Measurements from ENCODE around the gene FOXP1.
A peak's percentile ranks its signal among the peaks of the same experiment; 100 is the strongest.

FOXP1 gene

DNA sequence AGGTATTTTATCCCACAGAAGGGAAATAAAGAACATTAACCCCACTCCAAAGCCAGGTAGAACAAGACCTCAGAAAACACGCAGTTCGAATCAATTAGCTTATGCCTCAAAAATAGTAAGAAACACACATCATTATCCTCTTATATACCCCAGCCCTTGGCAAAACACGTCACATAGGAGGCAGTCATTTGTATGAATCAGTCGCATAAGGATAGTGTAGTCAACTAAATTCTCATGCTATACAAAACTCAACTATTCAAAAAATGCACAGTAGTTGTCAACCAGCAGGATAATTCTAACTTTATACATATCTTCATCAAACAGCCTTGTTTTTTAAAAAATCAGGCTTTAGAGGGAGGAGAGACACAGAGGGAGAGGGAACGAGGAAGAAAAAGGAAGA is 298.4 kb downstream of the FOXP1 start:
- H3K27me3 ChIP-seq (replicated peaks), result no peaks in the 10 kb centered on the region
- peak overlapping the region; percentile 37 for H3K27ac ChIP-seq
- no peak overlapping the region for H3K4me3 ChIP-seq (ENCODE audit: low read depth, low read length)
- H3K36me3 ChIP-seq (replicated peaks), result no peaks in the 10 kb centered on the region
- TF ChIP-seq, protein P1, sequence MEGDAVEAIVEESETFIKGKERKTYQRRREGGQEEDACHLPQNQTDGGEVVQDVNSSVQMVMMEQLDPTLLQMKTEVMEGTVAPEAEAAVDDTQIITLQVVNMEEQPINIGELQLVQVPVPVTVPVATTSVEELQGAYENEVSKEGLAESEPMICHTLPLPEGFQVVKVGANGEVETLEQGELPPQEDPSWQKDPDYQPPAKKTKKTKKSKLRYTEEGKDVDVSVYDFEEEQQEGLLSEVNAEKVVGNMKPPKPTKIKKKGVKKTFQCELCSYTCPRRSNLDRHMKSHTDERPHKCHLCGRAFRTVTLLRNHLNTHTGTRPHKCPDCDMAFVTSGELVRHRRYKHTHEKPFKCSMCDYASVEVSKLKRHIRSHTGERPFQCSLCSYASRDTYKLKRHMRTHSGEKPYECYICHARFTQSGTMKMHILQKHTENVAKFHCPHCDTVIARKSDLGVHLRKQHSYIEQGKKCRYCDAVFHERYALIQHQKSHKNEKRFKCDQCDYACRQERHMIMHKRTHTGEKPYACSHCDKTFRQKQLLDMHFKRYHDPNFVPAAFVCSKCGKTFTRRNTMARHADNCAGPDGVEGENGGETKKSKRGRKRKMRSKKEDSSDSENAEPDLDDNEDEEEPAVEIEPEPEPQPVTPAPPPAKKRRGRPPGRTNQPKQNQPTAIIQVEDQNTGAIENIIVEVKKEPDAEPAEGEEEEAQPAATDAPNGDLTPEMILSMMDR (IDR thresholded peaks at IDR 0.05; ENCODE audit: low read depth, low read length, missing control alignments), result no peak
- in situ Hi-C loops (cut with HindIII; ENCODE audit: low pct_ligation_motif_present, low sequenced_read_pairs), result no loop called here
- peak; percentile 61 for DNase-seq

DNA sequence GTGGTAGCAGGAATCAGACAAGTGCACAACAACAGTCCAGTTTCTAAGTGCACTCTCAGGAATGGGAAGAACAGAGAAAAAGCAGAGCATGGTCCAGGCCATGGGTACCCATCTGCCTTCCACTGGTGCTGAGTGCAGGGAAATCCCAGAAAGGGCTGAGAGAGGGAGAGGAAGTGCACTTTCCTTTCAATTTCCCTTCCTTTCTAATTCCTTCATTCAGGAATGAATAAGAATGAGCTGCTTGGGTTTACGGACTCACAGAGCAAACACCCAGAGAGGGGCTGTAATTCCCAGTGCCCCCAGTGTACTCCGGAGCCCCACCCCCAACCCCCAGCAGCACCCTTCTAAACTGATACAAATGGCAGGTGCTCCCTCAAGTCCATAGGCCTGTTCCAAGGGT is 300.6 kb downstream of the FOXP1 start:
- no peak for DNase-seq
- H3K27me3 ChIP-seq (replicated peaks), result no peaks in the 10 kb centered on the region

GRCh38 chr3:71281280-71281679 is 302.2 kb downstream of the FOXP1 start:
- TF ChIP-seq, protein P1 (IDR thresholded peaks at IDR 0.05; ENCODE audit: low read depth, low read length, missing control alignments), result no peak

More for the DNA sequence above, 300.6 kb downstream of the FOXP1 start:
- no peak overlapping the region for H3K27ac ChIP-seq
- TF ChIP-seq, protein P1 (IDR thresholded peaks at IDR 0.05; ENCODE audit: low read depth, low read length, missing control alignments), result no peak
- H3K36me3 ChIP-seq (replicated peaks), result no peaks in the 10 kb centered on the region
- in situ Hi-C loops (cut with HindIII; ENCODE audit: low pct_ligation_motif_present, low sequenced_read_pairs), result no loop called here
- H3K4me3 ChIP-seq (ENCODE audit: low read depth, low read length), result no peak overlapping the region

GRCh38 chr3:71277341-71277740 is 306.2 kb downstream of the FOXP1 start:
- no peak for DNase-seq
- TF ChIP-seq, protein P1 (IDR thresholded peaks at IDR 0.05; ENCODE audit: low read depth, low read length, missing control alignments), result no peak
- no peaks in the 10 kb centered on the region for H3K36me3 ChIP-seq (replicated peaks)
- H3K27ac ChIP-seq, result no peak overlapping the region
- in situ Hi-C loops (cut with HindIII; ENCODE audit: low pct_ligation_motif_present, low sequenced_read_pairs), result no loop called here
- no peaks in the 10 kb centered on the region for H3K27me3 ChIP-seq (replicated peaks)
- no peak overlapping the region for H3K4me3 ChIP-seq (ENCODE audit: low read depth, low read length)

More at GRCh38 chr3:71281280-71281679, 302.2 kb downstream of the FOXP1 start:
- H3K27ac ChIP-seq, result no peak overlapping the region
- no peak overlapping the region for H3K4me3 ChIP-seq (ENCODE audit: low read depth, low read length)
- no peaks in the 10 kb centered on the region for H3K27me3 ChIP-seq (replicated peaks)
- in situ Hi-C loops (cut with HindIII; ENCODE audit: low pct_ligation_motif_present, low sequenced_read_pairs), result no loop called here
- no peak for DNase-seq
- no peaks in the 10 kb centered on the region for H3K36me3 ChIP-seq (replicated peaks)

DNA sequence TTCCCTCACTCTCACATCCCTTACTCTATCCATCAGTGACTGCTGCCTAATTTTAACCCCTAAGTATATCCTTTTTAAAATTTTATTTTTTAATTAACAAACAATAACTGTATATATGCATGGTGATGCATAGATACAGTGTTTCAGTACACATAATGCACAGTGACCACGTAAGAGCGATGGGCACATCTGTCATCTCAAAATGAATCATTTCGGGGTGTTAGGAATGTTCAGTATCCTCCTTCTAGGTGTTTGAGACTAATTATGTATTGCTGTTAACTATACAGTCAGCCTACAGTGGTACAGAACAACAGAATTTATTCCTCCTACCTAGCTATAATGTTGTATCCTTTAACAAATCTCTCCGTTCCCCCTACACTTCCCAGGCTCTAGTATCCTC is 307.0 kb downstream of the FOXP1 start:
- no peak overlapping the region for H3K27ac ChIP-seq
- DNase-seq, result no peak
- H3K4me3 ChIP-seq (ENCODE audit: low read depth, low read length), result no peak overlapping the region
- no peaks in the 10 kb centered on the region for H3K36me3 ChIP-seq (replicated peaks)
- H3K27me3 ChIP-seq (replicated peaks), result no peaks in the 10 kb centered on the region
- TF ChIP-seq, protein P1 (IDR thresholded peaks at IDR 0.05; ENCODE audit: low read depth, low read length, missing control alignments), result no peak
- in situ Hi-C loops (cut with HindIII; ENCODE audit: low pct_ligation_motif_present, low sequenced_read_pairs), result no loop called here

DNA sequence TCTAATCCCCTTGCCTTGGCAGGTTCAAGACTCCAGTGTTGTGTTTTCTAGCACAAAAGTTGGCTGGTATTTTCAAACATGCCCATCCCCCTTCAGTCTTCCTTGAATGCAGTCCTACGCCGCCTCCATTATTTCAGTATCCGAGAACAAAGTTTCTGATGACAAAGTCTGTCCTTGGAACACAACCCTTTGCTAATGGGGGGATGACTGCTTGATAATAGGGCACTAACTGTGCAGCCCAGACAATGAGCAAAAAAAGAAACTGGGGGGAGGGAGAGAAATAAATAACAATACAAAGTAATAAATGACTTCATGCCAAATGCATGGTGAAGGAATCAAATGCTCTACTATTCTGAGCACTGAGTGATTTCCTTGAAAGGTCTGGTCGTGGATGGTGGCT is 310.1 kb downstream of the FOXP1 start:
- in situ Hi-C loops (cut with HindIII; ENCODE audit: low pct_ligation_motif_present, low sequenced_read_pairs), result no loop called here
- Histone ChIP-seq H3K27me3 (replicated peaks) (no peaks in the 10 kb centered on the region), H3K4me3 (ENCODE audit: low read depth, low read length) (no peak overlapping the region), H3K36me3 (replicated peaks) (no peaks in the 10 kb centered on the region), H3K27ac (no peak overlapping the region)
- TF ChIP-seq, protein P1 (IDR thresholded peaks at IDR 0.05; ENCODE audit: low read depth, low read length, missing control alignments), result no peak
- no peak for DNase-seq
